Measurements from ENCODE around the gene BEAN1. TPM values are rescaled to one million over a fixed set of nuclear protein-coding genes. Genes with fewer than 3 reads are reported as not detected.

BEAN1 gene
- total RNA-seq, 1 experiment from 2014 or later, result 0.24 TPM

DNA sequence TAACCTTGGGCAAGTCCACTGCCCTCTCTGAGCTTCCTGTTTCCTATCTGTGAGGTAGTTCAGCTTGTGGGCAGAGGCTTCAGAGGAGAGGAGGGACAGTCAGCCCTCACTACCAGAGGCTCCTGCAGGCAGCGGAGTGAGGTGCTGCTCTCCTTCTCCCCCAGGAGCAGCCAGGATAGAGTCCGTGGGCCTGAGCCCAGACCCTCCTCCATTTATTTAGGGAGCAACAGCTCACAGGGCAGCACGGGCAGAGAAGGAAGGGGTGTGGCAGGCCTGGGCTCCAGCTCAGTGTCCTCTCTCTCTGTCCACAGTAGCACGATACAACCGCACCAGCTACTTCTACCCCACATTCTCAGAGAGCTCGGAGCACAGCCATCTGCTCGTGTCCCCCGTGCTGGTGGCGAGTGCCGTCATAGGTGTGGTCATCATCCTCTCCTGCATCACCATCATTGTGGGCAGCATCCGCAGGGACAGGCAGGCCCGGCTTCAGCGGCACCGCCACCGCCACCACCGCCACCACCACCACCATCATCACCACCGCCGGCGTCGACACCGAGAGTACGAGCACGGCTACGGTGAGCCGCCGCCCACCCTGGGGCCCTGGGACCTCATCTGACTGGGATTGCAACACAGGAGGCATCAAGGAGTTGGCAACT is 42.3 kb downstream of the BEAN1 start:
- no peak overlapping the region for H3K27ac Mint-ChIP-seq
- no peak for DNase-seq

More for the DNA sequence above, 42.3 kb downstream of the BEAN1 start:
- H3K27me3 ChIP-seq (ENCODE audit: insufficient read depth, low read length), result no peaks in the 10 kb centered on the region
- no peak overlapping the region for H4K5ac ChIP-seq (ENCODE audit: insufficient read length, low read depth, low read length)
- H3K79me2 ChIP-seq (ENCODE audit: insufficient read depth, low read length), result no peaks in the 10 kb centered on the region
- H2BK120ac ChIP-seq (ENCODE audit: low read depth, low read length, poor library complexity, severe bottlenecking), result no peak overlapping the region
- H2AFZ ChIP-seq (ENCODE audit: low read length), result no peak overlapping the region
- Mint-ChIP-seq H3K27me3 (ENCODE audit: low read depth) (peaks cover 11% of the 10 kb centered on the region), H3K36me3 (ENCODE audit: insufficient read depth in 1 of 3, low read depth in 3 of 3) (no peaks in the 10 kb centered on the region), H3K4me1 (no peaks in the 10 kb centered on the region), H3K9me3 (no peaks in the 10 kb centered on the region), H3K4me3 (no peak overlapping the region)
- H3K56ac ChIP-seq (ENCODE audit: insufficient read length, low read depth, low read length), result no peak overlapping the region
- H3K23me2 ChIP-seq (ENCODE audit: insufficient read length, low read depth, low read length, poor library complexity, severe bottlenecking), result no peaks in the 10 kb centered on the region
- H2BK12ac ChIP-seq (ENCODE audit: insufficient read length, low read depth, low read length), result no peak overlapping the region
- no CpG with 5 or more reads among the region's 26 CpGs for WGBS (ENCODE audit: extremely low coverage, insufficient read length, low lambda C conversion rate)
- H3K18ac ChIP-seq (ENCODE audit: insufficient read length, low read depth, low read length), result no peak overlapping the region
- H3K4ac ChIP-seq (ENCODE audit: low read depth, low read length), result no peak overlapping the region
- no peak overlapping the region for H3T11ph ChIP-seq (ENCODE audit: low read length)
- TF ChIP-seq, protein P1, sequence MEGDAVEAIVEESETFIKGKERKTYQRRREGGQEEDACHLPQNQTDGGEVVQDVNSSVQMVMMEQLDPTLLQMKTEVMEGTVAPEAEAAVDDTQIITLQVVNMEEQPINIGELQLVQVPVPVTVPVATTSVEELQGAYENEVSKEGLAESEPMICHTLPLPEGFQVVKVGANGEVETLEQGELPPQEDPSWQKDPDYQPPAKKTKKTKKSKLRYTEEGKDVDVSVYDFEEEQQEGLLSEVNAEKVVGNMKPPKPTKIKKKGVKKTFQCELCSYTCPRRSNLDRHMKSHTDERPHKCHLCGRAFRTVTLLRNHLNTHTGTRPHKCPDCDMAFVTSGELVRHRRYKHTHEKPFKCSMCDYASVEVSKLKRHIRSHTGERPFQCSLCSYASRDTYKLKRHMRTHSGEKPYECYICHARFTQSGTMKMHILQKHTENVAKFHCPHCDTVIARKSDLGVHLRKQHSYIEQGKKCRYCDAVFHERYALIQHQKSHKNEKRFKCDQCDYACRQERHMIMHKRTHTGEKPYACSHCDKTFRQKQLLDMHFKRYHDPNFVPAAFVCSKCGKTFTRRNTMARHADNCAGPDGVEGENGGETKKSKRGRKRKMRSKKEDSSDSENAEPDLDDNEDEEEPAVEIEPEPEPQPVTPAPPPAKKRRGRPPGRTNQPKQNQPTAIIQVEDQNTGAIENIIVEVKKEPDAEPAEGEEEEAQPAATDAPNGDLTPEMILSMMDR (conservative IDR thresholded peaks at IDR 0.05), result no peak
- no peak overlapping the region for H4K91ac ChIP-seq (ENCODE audit: insufficient read length, low read depth, low read length)
- H3K79me1 ChIP-seq (ENCODE audit: insufficient read depth, low read depth, low read length, poor library complexity, severe bottlenecking), result no peaks in the 10 kb centered on the region
- no peak overlapping the region for H2BK15ac ChIP-seq (ENCODE audit: low read depth, low read length)
- H3K9me3 ChIP-seq (ENCODE audit: control insufficient read depth, low read depth, low read length), result no peaks in the 10 kb centered on the region
- no peak overlapping the region for H3K9ac ChIP-seq (ENCODE audit: extremely low read depth, insufficient read length, low read length)
- no peak overlapping the region for H2AK5ac ChIP-seq (ENCODE audit: insufficient read length, low read length)
- no peak overlapping the region for H3K27ac ChIP-seq (ENCODE audit: insufficient read length, low read depth, low read length)
- H2BK20ac ChIP-seq (ENCODE audit: low read depth, low read length, poor library complexity, severe bottlenecking), result no peak overlapping the region
- H3K4me1 ChIP-seq (ENCODE audit: insufficient read depth, low read length), result no peaks in the 10 kb centered on the region
- H4K20me1 ChIP-seq (ENCODE audit: control insufficient read depth, insufficient read depth, insufficient read length), result no peaks in the 10 kb centered on the region
- H4K8ac ChIP-seq (replicated peaks; ENCODE audit: insufficient read length, low read depth, low read length), result no peak overlapping the region
- no peak overlapping the region for H3K23ac ChIP-seq (ENCODE audit: insufficient read length, low read depth, low read length)
- peak overlapping the region; percentile 53; the same call in 1 of the 2 replicates for H3K14ac ChIP-seq (ENCODE audit: insufficient read depth, low read length)
- H3K4me2 ChIP-seq (ENCODE audit: insufficient read depth, insufficient read length, low read length), result no peak overlapping the region
- no peak overlapping the region for H2BK5ac ChIP-seq (ENCODE audit: insufficient read length, low read length)
